ENCODE data around the gene MED16. TPM values are rescaled to one million over a fixed set of nuclear protein-coding genes. Genes with fewer than 3 reads are reported as not detected.

MED16 gene
- polyA plus RNA-seq, 3 donors, result 20.7 to 37.4 (median 32.8) TPM

GRCh38 chr19:931860-932647, 39.1 kb upstream of the MED16 start:
- Mint-ChIP-seq H3K36me3 (peaks cover 19 to 41% of the 10 kb centered on the region in 2 donors), H3K4me1 (peaks cover 68% of the 10 kb centered on the region), H3K4me3 (peak overlapping the region in 1 of 2 donors; percentile 39), H3K9me3 (peaks cover 0 to 2% (median 0%) of the 10 kb centered on the region in 7 donors), H3K27ac (peak overlapping the region in 2 of 7 donors; percentile 56 to 57), H3K27me3 (ENCODE audit: low read depth in 3 of 3) (no peaks in the 10 kb centered on the region)
- peaks cover 98% of the 10 kb centered on the region for H3K79me2 ChIP-seq (ENCODE audit: insufficient read depth, low read length)
- peaks cover 96% of the 10 kb centered on the region for H4K20me1 ChIP-seq (ENCODE audit: insufficient read depth, low read length)
- no peak for DNase-seq
- H3K4me3 ChIP-seq (replicated peaks in 1 of 3; ENCODE audit: low read depth in 2 of 3, low read length in 3 of 3), result peak overlapping the region in 1 of 3 experiments; percentile 66
- no peaks in the 10 kb centered on the region for H3K9me3 ChIP-seq (replicated peaks in 1 of 2; ENCODE audit: control insufficient read depth in 1 of 2, insufficient read depth in 1 of 2, low read length in 2 of 2)
- no peak overlapping the region for H2AFZ ChIP-seq (ENCODE audit: insufficient read depth, low read depth, low read length, poor library complexity, severe bottlenecking)
- H3K4me2 ChIP-seq (replicated peaks; ENCODE audit: extremely low read depth, low read length, poor library complexity, severe bottlenecking), result peak overlapping the region; percentile 63
- peaks cover 59 to 74% of the 10 kb centered on the region in 2 donors for H3K4me1 ChIP-seq (ENCODE audit: control insufficient read depth in 1 of 2, insufficient read depth in 2 of 2, low read length in 2 of 2)
- 58% methylated on average over 24 of the region's 32 CpGs for WGBS (ENCODE audit: insufficient coverage)
- H3K9ac ChIP-seq (ENCODE audit: insufficient read depth, low read length, poor library complexity, severe bottlenecking), result peak overlapping the region; percentile 33
- intact Hi-C loops (cut with micrococcal nuclease), result no loop called here
- no peaks in the 10 kb centered on the region for H3K27me3 ChIP-seq (ENCODE audit: control insufficient read depth in 2 of 2, insufficient read depth in 2 of 2, low read length in 2 of 2)
- peak overlapping the region; percentile 23 to 63 for H3K27ac ChIP-seq (ENCODE audit: low read depth in 1 of 2, low read length in 2 of 2)
- peaks cover 9 to 38% of the 10 kb centered on the region in 2 donors for H3K36me3 ChIP-seq (replicated peaks in 1 of 2; ENCODE audit: control insufficient read depth in 1 of 2, insufficient read depth in 2 of 2, low read length in 2 of 2)
- TF ChIP-seq CTCF (IDR thresholded peaks at IDR 0.05), result no peak

- no peak for TF ChIP-seq CTCF (IDR thresholded peaks at IDR 0.05)
- no peaks in the 10 kb centered on the region for H3K27me3 ChIP-seq (ENCODE audit: control insufficient read depth in 2 of 2, insufficient read depth in 2 of 2, low read length in 2 of 2)
- Mint-ChIP-seq H3K4me1 (peaks cover 58% of the 10 kb centered on the region), H3K4me3 (no peak overlapping the region), H3K27me3 (ENCODE audit: low read depth in 3 of 3) (no peaks in the 10 kb centered on the region), H3K9me3 (peaks cover 0 to 2% (median 0%) of the 10 kb centered on the region in 7 donors), H3K27ac (peak overlapping the region in 1 of 7 donors; percentile 40), H3K36me3 (peaks cover 16 to 32% of the 10 kb centered on the region in 2 donors)
- no peak overlapping the region for H3K4me3 ChIP-seq (replicated peaks in 1 of 3; ENCODE audit: low read depth in 2 of 3, low read length in 3 of 3)
- H3K9ac ChIP-seq (ENCODE audit: insufficient read depth, low read length, poor library complexity, severe bottlenecking), result no peak overlapping the region
- H3K4me2 ChIP-seq (replicated peaks; ENCODE audit: extremely low read depth, low read length, poor library complexity, severe bottlenecking), result no peak overlapping the region
- no peak overlapping the region for H2AFZ ChIP-seq (ENCODE audit: insufficient read depth, low read depth, low read length, poor library complexity, severe bottlenecking)
- intact Hi-C loops (cut with micrococcal nuclease), result loop anchor here in 1 of 2 donors (5.0 to 10.0 kb wide), 2 partner anchors 172 to 315 kb away; partner anchors contain the start of genes ATP5F1D, GPX4 and MIDN
- H4K20me1 ChIP-seq (ENCODE audit: insufficient read depth, low read length), result peaks cover 76% of the 10 kb centered on the region
- H3K9me3 ChIP-seq (replicated peaks in 1 of 2; ENCODE audit: control insufficient read depth in 1 of 2, insufficient read depth in 1 of 2, low read length in 2 of 2), result no peaks in the 10 kb centered on the region
- WGBS (ENCODE audit: insufficient coverage), result 96% methylated on average over 5 of the region's 6 CpGs
- DNase-seq, result no peak
- peaks cover 97% of the 10 kb centered on the region for H3K79me2 ChIP-seq (ENCODE audit: insufficient read depth, low read length)
- H3K4me1 ChIP-seq (ENCODE audit: control insufficient read depth in 1 of 2, insufficient read depth in 2 of 2, low read length in 2 of 2), result peaks cover 53 to 66% of the 10 kb centered on the region in 2 donors
- no peak overlapping the region for H3K27ac ChIP-seq (ENCODE audit: low read depth in 1 of 2, low read length in 2 of 2)
- peaks cover 7 to 28% of the 10 kb centered on the region in 2 donors for H3K36me3 ChIP-seq (replicated peaks in 1 of 2; ENCODE audit: control insufficient read depth in 1 of 2, insufficient read depth in 2 of 2, low read length in 2 of 2)
Measured at GRCh38 chr19:929891-930258, 36.9 kb upstream of the MED16 start.
